Heart left ventricle (tissue), 13 donors: Measurements from ENCODE around the gene MARK3.

Experiments
- CTCF ChIP-seq, 12 donors: fragments of 200-600 bp; sonication (generic) in 4 of 12; IDR thresholded peaks; one replicate each; pipeline versions ENCODE4 v1.5.0 to v1.8.0; 2018 to 2022; ENCODE audit warnings: antibody characterized with exemption in 12 of 12, mild to moderate bottlenecking in 5 of 12
- POLR2A ChIP-seq, 2 donors: fragments of 450-650 bp; IDR thresholded peaks; one replicate each; pipeline ENCODE4 v1.6.1; 2017; ENCODE audit warnings: antibody characterized with exemption in 2 of 2, mild to moderate bottlenecking in 2 of 2, moderate library complexity in 2 of 2
- donor health status: ischemic (EF 13 %, LVEDD 7.1; RV severe dilation, severe dysfunction).
- donor health status: DM: no; HTN: yes; CAD: no.
- donor health status: DM: no; HTN: no; CAD: no.
- donor health status: ischemic (EF 25% LVEDD 6.9; RV normal size, moderate dysfunction).
- donor health status: ischemic (EF 25% LVEDD 5.7; RV mildly dilated, moderate dysfunction).
- donor health status: ischemic (EF 35%, LVEDD 5.7; RV mildly dilated, moderate dysfunction).
- donor health status: nonischemic (EF 11% LVEDD 7.7; RV severe dilation, severe dysfunction).
- donor health status: DM: yes; HTN: yes; CAD: no.
- donor health status: PGD.
- donor health status: ischemic (EF 29% LVEDD 5.4; RV normal size, mild dysfunction).
- donor health status: nonischemic (EF 23%, LVEDD 6.1; RV moderate dilation, normal function).

DNA sequence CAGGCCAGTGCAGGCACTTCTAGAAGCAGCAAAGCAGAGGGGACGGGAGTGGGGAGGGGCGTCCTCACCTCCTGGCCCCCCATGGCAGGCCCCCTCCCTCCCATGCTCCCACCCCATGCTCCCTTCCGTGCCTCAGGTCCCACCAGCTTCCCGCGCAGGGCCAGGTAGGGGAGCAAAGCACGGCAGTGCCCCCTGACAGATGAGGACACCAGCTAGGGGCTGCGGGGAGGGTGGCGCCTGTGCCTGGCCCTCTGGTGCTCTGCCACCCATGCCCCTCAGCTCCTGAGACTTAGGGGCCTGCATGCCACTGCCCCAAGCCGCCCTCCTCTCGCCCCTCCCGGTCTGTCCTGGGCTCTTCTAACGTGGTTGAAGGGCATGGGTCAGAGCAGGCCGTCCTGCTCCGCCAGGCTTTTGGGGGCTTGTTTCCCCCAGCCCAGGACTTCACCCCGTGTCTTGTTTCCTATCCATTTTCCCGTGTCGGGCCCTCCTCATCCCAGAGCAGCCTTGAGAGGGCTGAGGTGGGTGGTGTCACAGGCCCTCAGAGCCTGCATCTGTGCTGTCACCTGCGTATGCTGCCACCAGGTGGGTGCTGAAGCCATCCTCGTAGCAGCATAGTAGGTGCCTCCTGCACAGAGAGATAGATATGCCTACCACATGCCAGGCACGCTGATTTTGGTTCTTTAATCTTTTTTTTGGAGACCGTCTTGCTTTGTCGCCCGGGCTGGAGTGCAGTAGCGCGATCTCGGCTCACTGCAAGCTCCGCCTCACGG is 154.0 kb downstream of the MARK3 start:
- TF ChIP-seq POLR2A (IDR thresholded peaks at IDR 0.05): no peak
- no peak for TF ChIP-seq CTCF (IDR thresholded peaks at IDR 0.05)
